Stimulated activated CD4-positive, alpha-beta T cell treated with anti-CD3 and anti-CD28 coated beads, Interleukin-4, amount 100 ng/mL, for 24 hours (primary cell): ENCODE results near the gene HBEGF.

Experiments
- DNase-seq: peaks from one replicate; pipeline ENCODE4 v3.0.0-alpha.2; 2020

HBEGF gene, protein sequence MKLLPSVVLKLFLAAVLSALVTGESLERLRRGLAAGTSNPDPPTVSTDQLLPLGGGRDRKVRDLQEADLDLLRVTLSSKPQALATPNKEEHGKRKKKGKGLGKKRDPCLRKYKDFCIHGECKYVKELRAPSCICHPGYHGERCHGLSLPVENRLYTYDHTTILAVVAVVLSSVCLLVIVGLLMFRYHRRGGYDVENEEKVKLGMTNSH

DNA sequence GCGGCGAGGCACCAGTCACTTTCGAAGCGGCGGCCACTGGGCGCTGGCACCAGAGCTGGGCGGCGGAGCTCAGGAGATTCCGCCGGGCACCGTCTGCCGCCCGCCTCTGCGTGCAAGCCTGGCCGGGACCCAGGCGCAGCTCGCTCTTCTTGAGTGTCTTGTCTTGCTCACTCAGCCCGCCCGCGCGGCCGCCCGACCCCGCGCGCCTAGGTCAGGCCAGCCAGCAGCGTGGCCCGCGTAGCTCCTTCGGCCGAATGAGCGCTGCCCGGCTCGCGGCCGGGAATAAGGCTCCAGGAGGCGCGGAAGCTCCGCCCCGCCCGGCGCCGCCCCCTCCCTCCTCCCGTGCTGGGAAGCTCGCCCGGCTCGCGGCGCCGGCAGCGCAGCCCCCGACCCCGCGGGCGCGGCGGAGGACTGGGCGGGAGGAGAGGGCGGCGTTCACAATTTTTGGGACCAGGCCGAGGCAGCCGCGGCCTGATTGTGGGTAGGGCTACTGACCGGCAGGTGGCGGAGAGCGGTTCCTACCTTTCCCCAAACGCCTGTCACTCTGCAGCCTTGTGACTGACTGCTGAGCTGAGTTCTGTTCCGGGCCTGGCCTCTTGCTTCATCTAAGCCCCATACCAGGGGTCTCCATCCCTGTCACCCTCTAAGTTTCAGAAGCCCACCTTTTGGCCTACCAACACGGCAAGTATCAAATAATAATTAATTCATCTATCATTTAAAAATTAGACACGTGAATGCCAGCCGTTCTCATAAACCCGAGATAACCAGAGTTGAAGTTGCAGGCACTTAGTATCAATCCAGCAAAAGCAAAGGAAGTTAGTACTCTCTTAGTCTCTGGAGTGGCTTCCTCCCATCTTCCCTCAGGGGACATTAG lies at the start of gene HBEGF:
Gene HBEGF (minus strand): TSS at position 256 of the 874 bp plus-strand sequence. CDS start 275 bp downstream, outside the sequence.
- peak; percentile 33 for DNase-seq

DNA sequence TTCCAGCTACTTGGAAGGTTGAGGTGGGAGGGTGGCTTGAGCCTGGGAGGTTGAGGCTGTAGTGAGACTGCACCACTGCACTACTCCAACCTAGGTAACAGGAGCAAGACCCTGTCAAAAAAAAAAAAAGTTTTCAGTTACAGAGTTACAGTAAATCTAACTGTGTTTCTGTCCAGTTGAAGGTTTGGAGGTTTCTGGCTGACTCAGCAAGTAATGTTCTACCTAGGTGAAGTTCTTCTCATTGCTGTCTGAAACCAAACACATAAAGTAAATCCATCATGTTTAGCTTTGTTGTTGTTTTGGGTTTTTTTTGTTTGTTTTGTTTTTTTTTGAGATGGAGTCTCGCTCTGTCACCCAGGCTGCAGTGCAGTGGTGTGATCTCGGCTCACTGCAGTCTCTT lies 47.3 kb upstream of the HBEGF start:
- no peak for DNase-seq

DNA sequence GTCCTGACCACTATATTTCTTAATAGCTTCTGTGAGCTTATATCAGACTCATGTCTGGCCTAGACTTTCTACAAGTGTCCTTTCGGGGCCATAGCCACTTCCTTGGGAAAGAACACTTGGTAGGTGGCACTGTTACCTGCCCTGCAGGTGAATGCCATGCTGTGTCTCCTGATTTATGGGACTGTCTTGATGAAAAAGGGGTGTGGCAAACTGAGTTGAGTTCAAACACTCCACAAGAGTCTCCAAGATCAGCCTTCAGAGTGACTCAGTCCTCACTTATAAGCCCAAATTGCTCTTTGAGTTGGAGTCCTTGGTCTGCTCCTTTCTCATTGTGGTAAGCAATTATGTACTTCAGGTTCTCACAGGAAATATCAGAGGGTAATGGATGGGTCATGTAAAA lies 45.3 kb upstream of the HBEGF start:
- no peak for DNase-seq

DNA sequence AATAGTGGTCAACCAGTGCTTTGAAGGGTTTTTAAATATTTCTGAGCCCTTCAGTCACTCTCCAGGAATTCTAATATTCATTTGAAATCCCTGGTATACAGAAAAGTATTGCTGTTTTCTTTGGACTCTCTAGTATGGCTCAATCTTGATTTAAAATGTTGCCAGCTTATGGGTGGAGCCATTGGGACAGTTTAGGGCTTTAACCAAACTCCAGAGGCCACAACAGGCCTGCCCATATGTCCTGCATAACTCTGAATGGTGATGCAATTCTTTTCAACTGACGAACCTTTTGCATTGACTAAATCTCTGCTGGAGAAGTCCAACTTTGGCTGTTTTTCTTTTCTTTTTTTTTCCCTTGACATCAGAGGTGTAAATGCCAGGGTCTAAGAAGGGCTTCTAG lies 44.9 kb upstream of the HBEGF start:
- DNase-seq = no peak

DNA sequence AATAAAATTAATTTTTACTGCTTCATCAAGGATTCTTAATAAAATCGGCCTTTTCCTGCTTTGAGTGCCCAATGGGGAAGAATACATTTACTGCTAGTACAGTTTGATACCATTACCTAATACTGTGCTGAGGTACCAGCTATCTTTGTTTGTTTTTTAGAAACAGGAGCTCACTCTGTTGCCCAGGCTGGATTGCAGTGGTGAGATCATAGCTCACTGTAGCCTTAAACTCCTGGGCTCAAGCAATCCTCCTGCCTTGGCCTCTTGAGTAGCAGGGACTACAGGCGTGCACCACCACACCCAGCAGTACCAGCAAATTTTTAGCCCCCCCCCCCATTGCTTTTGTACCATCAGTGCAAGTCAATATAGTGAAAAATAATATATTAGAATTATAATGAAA lies 41.6 kb upstream of the HBEGF start:
- DNase-seq = no peak

DNA sequence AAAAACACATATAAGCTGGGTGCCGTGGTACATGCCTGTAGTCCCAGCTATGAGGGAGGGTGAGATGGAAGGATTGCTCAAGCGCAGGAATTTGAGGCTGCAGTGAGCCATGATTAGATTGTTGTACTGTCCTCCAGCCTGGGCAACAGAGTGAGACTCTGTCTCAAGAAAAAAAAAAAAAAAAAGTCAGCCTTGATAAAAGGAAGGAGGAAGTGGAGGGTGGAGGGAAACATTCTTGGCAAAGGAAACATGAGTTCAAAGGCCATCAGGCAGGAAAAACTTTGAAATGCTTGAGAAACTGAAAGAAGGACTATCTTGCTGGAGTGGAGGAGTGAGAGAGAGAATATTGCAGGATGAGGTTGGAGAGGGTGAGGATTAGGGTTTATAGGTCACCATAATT lies 36.9 kb upstream of the HBEGF start:
- no peak for DNase-seq

DNA sequence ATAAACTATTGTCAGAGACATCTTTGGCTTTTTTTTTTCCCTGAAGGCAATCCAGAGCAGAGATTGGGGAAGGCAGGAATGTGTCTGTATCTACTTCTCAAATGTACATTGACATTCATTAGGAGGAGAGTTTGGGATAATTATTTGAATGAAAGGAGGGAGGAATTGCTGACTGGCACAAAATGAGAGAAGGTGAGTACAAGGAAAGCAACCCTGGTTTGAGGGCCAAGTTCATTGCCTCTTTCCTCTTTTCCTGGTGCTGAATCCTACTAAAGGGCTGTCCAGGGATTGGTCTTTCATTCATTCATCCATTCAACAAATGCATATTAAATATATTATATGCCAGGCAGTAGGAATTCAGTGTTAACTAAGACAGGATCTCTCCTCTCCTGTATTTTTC lies 36.5 kb upstream of the HBEGF start:
- no peak for DNase-seq

DNA sequence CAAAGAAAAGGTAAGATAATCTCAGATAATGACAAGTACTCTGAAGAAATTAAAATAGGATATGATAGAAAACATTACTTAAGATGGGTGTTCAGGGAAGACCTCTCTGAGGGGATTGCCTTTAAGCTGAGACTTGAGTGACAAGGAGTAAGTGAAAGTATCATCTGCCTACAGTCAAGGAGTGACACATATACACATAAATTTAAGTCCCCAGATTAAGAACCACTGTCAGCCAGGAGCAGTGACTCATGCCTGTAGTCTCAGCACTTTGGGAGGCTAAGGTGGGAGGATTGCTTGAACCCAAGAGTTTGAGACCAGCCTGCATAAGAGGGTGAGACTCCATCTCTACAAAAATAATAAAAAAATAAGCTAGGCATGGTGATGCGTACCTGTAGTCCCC lies 35.6 kb upstream of the HBEGF start:
- peak; percentile 30 for DNase-seq

DNA sequence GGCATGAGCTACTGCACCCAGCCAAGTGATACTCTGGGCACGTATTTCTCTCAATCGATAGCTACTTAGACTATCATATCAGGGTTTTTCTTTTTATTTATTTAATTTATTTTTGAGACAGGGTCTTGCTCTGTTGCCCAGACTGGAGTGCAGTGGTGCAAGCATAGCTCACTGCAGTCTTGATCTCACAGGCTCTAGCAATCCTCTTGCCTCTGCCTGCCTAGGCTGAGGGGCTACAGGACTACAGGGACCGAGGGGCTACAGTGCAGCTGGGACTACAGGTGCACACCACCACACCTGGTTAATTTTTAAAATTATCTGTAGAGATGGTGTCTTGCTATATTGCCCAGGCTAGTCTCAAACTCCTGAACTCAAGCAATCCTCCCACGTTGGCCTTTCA lies 34.9 kb upstream of the HBEGF start:
- no peak for DNase-seq

DNA sequence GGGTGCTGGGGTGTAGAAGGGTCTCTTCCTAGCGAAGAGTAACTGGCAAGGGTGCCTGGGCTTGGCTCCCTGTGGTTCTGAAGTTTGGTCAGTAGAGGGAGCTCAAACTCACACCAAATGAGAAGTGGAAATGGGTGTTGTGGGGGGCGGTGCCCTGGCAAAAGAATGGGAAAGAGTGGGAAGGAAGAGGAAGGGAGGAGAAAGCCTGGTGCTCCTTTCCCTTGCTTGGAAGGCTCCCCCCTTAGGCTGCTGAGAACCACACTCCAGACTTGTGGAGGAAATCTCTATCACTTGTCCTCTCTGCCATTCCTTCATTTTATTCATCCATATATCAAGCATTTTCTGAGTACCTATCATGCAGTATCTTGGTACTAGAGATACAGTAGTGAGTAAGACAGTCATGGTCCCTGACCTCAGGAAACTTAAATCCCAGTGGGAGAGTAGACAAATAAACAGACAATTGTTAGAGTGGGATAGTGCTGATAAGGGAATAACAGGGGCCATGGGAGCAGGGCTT lies 26.6 kb upstream of the HBEGF start:
- DNase-seq = peak; percentile 49

DNA sequence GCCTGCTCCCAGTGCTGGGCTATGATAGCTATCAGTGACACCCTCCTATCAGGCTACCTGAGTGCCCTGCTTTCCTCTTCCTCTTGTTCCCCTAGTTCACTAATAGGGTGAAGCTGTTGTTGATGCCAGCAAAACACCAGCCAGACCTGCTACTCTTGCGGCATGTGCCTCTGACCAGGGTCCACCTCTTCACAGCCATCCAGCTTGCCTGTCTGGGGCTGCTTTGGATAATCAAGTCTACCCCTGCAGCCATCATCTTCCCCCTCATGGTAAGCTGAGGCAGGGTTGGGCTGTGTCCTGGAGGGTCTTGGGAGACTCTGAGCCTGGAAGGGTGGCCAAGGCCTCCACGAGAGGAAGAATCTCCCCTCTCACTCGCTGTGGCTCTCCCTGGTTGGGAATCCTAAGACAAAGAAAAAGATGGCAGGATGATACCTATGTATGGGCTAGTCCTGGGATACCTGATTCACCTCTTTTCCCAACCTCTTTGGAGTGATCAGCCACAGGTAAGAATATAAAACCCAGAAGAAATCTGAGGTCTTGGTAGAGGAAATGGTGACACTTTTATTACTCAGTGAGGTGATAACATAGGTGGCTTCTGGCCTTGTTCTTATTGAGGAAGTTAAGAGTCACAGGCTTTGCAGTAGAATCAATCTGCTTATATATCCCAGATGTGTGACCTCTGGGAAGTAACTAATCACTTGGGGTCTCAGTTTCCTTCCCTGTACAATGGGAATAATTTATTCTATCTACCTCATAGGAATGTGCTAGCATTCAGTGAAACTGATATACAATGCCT lies 25.2 kb upstream of the HBEGF start:
- no peak for DNase-seq

DNA sequence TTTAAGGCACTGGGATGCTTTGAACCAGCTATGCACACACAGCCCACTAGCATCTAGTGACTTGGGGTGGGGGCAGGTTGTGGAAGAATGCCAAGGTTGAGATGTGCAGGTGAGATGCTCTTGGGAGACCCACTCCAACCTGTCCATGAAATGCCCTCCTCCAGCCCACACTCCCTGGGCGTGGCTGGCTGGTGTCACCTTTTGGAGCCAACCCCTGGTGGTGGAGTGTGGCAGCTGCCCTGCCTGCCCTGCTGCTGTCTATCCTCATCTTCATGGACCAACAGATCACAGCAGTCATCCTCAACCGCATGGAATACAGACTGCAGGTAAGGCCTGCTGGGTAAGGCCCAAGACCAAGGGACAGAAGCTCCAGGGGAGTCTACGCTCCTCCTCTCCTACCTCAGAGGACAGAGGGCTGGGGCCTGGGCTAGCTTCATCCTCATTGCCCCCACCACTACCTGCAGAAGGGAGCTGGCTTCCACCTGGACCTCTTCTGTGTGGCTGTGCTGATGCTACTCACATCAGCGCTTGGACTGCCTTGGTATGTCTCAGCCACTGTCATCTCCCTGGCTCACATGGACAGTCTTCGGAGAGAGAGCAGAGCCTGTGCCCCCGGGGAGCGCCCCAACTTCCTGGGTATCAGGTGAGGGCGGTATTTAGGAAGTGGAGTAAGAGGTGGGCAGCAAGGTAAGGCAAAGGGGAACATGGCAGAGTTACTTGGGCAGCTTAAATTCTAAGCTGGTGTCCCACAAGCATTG lies 21.0 kb upstream of the HBEGF start:
- no peak for DNase-seq

DNA sequence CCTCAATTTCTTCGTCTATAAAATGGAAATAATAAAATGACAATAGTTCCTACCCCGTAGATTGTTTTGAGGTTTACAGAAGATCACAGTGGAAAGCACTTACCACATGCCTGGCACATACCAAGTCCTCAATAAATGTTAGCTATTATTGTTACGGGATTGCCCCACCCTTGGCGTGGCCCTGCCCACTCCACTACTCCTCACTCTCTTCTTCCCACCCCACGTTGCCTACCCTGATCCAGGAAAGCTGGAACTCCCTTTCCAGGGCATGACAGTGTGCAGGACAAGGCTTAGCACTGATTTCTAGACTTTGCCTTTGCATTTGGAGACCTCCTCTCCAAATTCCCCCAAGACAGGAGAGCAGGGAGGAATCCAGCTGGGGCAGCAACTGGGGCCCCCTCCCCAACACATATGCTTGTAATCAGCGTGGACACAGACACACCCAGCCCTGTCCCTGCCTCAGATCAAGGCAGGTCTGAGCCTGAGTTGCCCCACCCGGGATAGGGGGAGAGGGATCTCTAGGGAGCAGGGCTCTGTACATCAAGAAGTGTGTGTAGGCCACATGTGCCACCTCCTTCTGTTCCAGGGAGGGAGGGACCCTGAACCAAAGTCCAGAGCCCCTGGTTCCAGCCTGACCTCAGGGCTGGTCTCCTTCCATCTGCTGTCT lies 20.3 kb upstream of the HBEGF start:
- DNase-seq = no peak

DNA sequence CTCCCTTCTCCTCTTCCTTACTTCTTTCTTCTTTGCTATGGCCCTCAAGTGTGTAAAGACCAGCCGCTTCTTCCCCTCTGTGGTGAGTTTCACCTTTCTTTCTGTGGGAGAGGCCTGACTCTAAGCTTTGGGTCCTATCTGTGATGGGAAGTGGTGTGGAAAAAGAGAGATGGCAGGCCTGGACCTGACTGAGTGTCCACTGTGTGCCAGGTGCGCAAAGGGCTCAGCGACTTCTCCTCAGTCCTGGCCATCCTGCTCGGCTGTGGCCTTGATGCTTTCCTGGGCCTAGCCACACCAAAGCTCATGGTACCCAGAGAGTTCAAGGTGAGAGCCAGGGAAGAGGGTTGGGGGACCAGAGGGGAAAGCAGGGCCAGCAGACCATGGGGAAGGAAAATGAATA lies 19.5 kb upstream of the HBEGF start:
- no peak for DNase-seq

DNA sequence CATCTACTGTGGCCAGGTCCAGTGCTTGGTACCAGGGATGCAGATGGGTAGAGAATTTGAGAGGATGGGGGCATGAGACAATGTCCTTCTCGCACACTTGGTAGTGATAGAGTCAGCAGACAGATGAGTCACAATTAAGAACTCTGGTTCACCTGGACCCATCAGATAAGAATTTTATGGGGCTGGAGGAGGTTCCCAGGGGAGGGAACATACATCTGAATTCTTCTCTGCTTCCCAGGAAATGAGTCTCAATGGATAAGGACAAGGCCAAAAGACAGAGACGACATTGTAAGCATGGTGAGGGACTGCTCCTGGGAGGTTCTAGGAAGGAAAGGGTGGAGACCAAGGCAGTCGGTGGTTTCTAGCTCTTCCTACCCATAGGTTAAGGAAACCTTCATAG lies 18.9 kb upstream of the HBEGF start:
- no peak for DNase-seq

DNA sequence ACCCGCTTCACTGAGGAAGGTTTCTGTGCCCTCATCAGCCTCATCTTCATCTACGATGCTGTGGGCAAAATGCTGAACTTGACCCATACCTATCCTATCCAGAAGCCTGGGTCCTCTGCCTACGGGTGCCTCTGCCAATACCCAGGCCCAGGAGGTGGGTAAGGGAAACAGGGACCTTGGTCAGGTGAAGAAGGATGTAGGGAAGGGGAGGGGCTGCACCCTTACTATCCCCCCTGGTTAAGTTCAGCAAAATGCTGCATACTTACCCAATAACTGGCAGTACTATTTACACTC lies 18.0 kb upstream of the HBEGF start:
- no peak for DNase-seq

DNA sequence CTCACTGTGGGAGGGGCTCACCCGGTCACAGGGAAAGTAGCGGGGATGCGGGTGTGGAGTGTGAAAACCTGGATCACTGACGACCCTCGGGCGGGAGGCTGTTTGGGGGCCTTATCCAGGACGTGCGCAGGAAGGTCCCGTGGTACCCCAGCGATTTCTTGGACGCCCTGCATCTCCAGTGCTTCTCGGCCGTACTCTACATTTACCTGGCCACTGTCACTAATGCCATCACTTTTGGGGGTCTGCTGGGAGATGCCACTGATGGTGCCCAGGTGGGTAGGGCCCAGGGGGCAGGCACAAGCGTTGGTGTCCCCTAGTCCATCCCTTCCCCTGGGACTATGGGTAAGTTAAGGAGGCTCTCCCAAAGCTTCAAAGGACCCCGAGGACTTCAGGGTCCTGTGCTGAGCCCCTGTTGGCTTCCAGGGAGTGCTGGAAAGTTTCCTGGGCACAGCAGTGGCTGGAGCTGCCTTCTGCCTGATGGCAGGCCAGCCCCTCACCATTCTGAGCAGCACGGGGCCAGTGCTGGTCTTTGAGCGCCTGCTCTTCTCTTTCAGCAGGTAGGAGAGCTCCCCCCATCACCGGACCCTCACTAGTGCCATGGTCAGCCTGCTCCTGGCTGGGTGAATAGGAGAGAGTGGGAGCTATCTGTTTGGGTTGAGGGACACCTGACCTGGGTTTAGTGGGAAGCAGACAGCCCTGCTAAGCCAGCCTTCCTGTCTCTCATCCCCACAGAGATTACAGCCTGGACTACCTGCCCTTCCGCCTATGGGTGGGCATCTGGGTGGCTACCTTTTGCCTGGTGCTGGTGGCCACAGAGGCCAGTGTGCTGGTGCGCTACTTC lies 17.4 kb upstream of the HBEGF start:
- DNase-seq = no peak

DNA sequence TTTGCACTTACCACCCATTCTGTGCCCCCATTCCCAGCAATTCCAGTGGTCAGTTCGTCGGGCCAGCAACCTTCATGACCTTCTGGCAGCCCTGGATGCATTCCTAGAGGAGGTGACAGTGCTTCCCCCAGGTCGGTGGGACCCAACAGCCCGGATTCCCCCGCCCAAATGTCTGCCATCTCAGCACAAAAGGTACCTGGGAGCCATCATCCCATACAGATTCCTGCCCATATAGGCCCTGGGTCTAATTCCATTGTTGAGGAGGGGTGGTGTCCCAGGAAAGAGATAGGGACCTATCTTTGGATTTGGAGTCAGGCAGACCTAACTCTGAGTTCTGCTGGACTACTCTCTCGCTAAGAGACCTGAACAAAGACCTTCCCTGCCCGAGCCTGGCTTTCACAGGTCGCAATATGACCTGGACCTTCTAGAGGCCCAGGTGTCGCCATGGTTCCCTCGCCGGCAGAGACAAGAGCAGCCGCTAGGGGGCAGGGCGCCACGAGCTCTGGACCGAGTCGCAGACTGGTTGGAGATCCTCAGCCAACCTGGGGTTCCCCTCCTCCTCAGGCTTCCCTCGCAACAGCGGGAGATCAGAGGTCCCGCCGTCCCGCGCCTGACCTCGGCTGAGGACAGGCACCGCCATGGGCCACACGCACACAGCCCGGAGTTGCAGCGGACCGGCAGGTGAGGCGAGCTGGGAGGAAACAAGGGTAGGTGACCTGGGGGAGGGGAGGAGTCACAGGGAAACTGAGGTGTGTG lies 16.6 kb upstream of the HBEGF start:
- peak; percentile 86 for DNase-seq

DNA sequence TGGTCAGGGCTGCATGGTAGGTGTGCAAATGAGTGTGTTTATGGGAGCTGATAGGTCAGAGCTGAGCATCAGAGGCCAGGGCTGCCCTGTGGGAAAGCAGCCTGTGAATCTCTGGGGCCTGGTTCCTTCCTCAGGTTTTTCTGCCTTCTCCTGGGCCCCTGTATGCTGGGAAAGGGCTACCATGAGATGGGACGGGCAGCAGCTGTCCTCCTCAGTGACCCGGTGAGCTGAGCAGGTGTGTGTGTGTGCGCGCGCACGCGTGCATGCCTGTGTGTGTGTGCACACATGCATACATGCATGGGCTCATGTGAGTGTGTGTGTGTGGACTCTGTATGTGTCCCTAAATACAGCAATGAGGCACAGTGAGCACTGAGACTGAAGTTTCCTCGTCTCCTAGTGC lies 15.9 kb upstream of the HBEGF start:
- DNase-seq = no peak

DNA sequence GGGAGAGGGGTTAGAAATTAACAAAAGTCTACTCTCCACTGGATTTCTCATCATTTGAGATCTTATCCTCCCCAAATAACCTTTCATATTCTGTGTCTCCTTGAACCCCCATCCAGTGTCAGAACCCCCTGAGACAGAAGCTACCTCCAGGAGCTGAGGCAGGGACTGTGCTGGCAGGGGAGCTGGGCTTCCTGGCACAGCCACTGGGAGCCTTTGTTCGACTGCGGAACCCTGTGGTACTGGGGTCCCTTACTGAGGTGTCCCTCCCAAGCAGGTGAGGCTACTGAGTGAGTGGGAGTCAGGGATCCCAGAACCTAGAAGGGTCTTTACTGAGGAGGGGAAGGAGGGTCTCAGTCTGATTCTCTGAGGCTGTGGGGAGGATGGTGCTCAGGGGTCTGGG lies 15.5 kb upstream of the HBEGF start:
- no peak for DNase-seq
